Measurements from ENCODE around the gene CNDP2. TPM values are rescaled to one million over a fixed set of nuclear protein-coding genes. Genes with fewer than 3 reads are reported as not detected.

CNDP2 gene
- total RNA-seq, 4 donors from 2014 or later, result 31.1 to 52.5 (median 42.9) TPM

DNA sequence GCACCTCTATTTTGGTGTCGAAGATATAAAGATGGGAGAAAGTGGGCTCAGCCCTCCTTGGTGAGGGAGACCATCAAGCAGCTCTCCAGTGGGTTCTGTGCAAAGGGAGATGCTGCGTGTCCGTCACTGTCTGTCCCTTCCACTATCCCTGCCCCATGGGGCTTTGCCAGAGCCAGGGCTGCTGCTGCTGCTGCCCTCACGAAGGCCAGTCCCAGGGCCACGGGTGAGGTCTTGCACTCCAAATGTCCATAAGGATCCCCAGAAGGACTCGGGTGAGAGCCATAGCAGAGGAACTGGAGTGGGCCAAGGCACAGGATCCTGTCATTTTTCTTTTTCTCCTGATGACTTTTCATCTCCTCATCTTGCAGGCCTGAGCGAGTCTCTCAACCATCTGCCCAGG, 35.3 kb upstream of the CNDP2 start:
- H3K27ac ChIP-seq (replicated peaks in 1 of 4), result no peak overlapping the region
- H3K9me3 ChIP-seq, result no peaks in the 10 kb centered on the region
- no peak for DNase-seq (ENCODE audit: extremely low spot score)
- no peak overlapping the region for H3K4me3 ChIP-seq
- intact Hi-C loops (cut with DNase I), result no loop called here
- no peaks in the 10 kb centered on the region for H3K36me3 ChIP-seq
- 88% methylated on average over 7 of the region's 7 CpGs for WGBS
- H3K4me1 ChIP-seq, result peaks cover 17 to 23% (median 19%) of the 10 kb centered on the region in 4 donors
- TF ChIP-seq EP300 (IDR thresholded peaks at IDR 0.05) (no peak), POLR2A (IDR thresholded peaks at IDR 0.05; ENCODE audit: low read depth) (no peak), POLR2AphosphoS5 (IDR thresholded peaks at IDR 0.05) (no peak)
- TF ChIP-seq, protein P1, sequence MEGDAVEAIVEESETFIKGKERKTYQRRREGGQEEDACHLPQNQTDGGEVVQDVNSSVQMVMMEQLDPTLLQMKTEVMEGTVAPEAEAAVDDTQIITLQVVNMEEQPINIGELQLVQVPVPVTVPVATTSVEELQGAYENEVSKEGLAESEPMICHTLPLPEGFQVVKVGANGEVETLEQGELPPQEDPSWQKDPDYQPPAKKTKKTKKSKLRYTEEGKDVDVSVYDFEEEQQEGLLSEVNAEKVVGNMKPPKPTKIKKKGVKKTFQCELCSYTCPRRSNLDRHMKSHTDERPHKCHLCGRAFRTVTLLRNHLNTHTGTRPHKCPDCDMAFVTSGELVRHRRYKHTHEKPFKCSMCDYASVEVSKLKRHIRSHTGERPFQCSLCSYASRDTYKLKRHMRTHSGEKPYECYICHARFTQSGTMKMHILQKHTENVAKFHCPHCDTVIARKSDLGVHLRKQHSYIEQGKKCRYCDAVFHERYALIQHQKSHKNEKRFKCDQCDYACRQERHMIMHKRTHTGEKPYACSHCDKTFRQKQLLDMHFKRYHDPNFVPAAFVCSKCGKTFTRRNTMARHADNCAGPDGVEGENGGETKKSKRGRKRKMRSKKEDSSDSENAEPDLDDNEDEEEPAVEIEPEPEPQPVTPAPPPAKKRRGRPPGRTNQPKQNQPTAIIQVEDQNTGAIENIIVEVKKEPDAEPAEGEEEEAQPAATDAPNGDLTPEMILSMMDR (IDR thresholded peaks at IDR 0.05), result no peak
- H3K27me3 ChIP-seq, result peaks cover 0 to 51% (median 5%) of the 10 kb centered on the region in 4 donors

DNA sequence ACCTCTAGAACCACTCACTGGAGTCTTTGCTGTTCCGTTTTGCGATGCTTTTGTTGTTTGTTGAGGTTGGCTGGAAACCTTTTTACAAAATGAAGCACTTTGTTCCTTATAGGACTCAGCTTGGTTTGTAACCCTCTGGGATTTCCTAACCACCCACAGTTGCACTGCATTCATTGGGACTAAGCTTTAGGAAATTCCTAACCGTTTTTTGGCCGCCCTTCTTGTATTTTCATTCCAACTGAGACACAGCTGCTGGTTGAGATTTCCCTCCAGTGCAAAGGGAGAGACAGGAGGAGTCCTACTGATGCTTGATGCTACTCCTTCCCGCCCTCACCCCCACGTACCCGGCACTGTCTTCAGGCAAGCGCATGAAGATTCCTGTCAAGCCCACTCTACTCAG, 32.9 kb upstream of the CNDP2 start:
- H3K27ac ChIP-seq (replicated peaks in 1 of 4), result no peak overlapping the region
- WGBS, result 71% methylated on average over 8 of the region's 8 CpGs
- no peak for TF ChIP-seq POLR2AphosphoS5 (IDR thresholded peaks at IDR 0.05)
- TF ChIP-seq, protein P1 (IDR thresholded peaks at IDR 0.05), result no peak
- no peak for TF ChIP-seq POLR2A (IDR thresholded peaks at IDR 0.05; ENCODE audit: low read depth)
- TF ChIP-seq EP300 (IDR thresholded peaks at IDR 0.05), result no peak

GRCh38 chr18:74463983-74464382, 32.2 kb upstream of the CNDP2 start:
- intact Hi-C loops (cut with DNase I), result no loop called here
- Histone ChIP-seq H3K27ac (replicated peaks in 1 of 4) (no peak overlapping the region), H3K4me1 (peaks cover 0 to 12% (median 8%) of the 10 kb centered on the region in 4 donors), H3K9me3 (no peaks in the 10 kb centered on the region), H3K36me3 (no peaks in the 10 kb centered on the region), H3K4me3 (no peak overlapping the region), H3K27me3 (peaks cover 0 to 22% (median 0%) of the 10 kb centered on the region in 4 donors)
- DNase-seq (ENCODE audit: extremely low spot score), result no peak
- TF ChIP-seq POLR2A (IDR thresholded peaks at IDR 0.05; ENCODE audit: low read depth), result no peak
- 75% methylated on average over 1 of the region's 1 CpG for WGBS

More for the DNA sequence above, 32.9 kb upstream of the CNDP2 start:
- intact Hi-C loops (cut with DNase I), result no loop called here
- no peak for DNase-seq (ENCODE audit: extremely low spot score)
- no peaks in the 10 kb centered on the region for H3K36me3 ChIP-seq
- no peak overlapping the region for H3K4me3 ChIP-seq
- H3K4me1 ChIP-seq, result peaks cover 1 to 7% (median 4%) of the 10 kb centered on the region in 4 donors
- no peaks in the 10 kb centered on the region for H3K9me3 ChIP-seq
- H3K27me3 ChIP-seq, result peaks cover 0 to 27% (median under 1%) of the 10 kb centered on the region in 4 donors

- intact Hi-C loops (cut with DNase I), result no loop called here
- no peak overlapping the region for H3K27ac ChIP-seq (replicated peaks in 1 of 4)
- 85% methylated on average over 4 of the region's 4 CpGs for WGBS
- no peaks in the 10 kb centered on the region for H3K36me3 ChIP-seq
- H3K9me3 ChIP-seq, result no peaks in the 10 kb centered on the region
- H3K4me3 ChIP-seq, result no peak overlapping the region
- peaks cover 0 to 14% (median 0%) of the 10 kb centered on the region in 4 donors for H3K27me3 ChIP-seq
- TF ChIP-seq EP300 (IDR thresholded peaks at IDR 0.05), result no peak
- TF ChIP-seq POLR2AphosphoS5 (IDR thresholded peaks at IDR 0.05), result no peak
- no peak for TF ChIP-seq POLR2A (IDR thresholded peaks at IDR 0.05; ENCODE audit: low read depth)
- TF ChIP-seq, protein P1 (IDR thresholded peaks at IDR 0.05), result no peak
- DNase-seq (ENCODE audit: extremely low spot score), result no peak
- H3K4me1 ChIP-seq, result peaks cover 0 to 14% (median 9%) of the 10 kb centered on the region in 4 donors
Observed at GRCh38 chr18:74465775-74466174, 30.4 kb upstream of the CNDP2 start.

- H3K27ac ChIP-seq (replicated peaks in 1 of 4), result no peak overlapping the region
- no peak overlapping the region for H3K4me3 ChIP-seq
- H3K27me3 ChIP-seq, result no peaks in the 10 kb centered on the region
- intact Hi-C loops (cut with DNase I), result no loop called here
- H3K36me3 ChIP-seq, result no peaks in the 10 kb centered on the region
- 20% methylated on average over 3 of the region's 3 CpGs for WGBS
- H3K4me1 ChIP-seq, result peaks cover 0 to 14% (median 9%) of the 10 kb centered on the region in 4 donors
- TF ChIP-seq, protein P1 (IDR thresholded peaks at IDR 0.05), result no peak
- TF ChIP-seq POLR2AphosphoS5 (IDR thresholded peaks at IDR 0.05), result no peak
- TF ChIP-seq POLR2A (IDR thresholded peaks at IDR 0.05; ENCODE audit: low read depth), result no peak
- TF ChIP-seq EP300 (IDR thresholded peaks at IDR 0.05), result no peak
- no peak for DNase-seq (ENCODE audit: extremely low spot score)
- H3K9me3 ChIP-seq, result no peaks in the 10 kb centered on the region
Observed at GRCh38 chr18:74468547-74469061, 27.6 kb upstream of the CNDP2 start.
